Stimulated activated CD4-positive, alpha-beta T cell treated with anti-CD3 and anti-CD28 coated beads, Interleukin-12 subunit alpha, Interleukin-12 subunit beta, amount 100 ng/mL, for 24 hours (primary cell): ENCODE data around the gene SCNN1B.

Source experiments
- DNase-seq, 2 experiments: peaks; one replicate each; pipeline ENCODE4 v3.0.0-alpha.2; 2020; ENCODE audit warnings: low read depth in 2 of 2

Gene SCNN1B

DNA sequence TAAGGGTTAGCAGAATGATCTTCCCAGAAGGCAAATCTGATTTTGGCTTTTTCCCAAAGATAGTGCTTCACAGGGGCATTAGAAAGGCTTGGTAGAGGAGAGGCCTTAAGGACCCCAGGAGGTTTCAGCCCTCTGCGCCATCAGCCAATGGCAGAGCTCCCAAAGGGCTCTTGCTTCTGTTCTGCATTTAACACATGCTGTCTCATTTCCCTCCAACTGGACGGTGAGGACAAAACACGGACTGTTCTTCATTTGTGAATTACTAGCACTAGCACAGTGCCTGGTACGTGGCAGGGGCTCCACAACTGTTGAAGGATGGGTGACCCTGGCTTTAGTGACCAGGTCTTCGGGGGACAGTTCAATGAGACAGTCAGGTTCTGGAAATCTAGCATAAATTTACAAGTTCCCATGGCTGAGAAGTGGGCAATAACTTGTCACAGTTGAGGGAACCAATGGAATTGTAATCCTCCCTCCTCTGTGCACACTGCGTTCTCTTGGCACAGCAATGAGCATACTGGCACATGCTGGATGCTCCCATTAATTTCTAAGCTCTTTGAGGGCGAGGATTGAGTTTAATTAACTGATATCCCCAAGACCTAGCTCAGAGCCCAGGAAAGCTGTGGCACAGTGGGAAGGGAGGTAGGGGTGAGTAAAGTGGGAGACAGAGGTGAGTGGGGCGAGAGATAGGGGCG, 105.5 kb downstream of the SCNN1B start:
- no peak for DNase-seq

DNA sequence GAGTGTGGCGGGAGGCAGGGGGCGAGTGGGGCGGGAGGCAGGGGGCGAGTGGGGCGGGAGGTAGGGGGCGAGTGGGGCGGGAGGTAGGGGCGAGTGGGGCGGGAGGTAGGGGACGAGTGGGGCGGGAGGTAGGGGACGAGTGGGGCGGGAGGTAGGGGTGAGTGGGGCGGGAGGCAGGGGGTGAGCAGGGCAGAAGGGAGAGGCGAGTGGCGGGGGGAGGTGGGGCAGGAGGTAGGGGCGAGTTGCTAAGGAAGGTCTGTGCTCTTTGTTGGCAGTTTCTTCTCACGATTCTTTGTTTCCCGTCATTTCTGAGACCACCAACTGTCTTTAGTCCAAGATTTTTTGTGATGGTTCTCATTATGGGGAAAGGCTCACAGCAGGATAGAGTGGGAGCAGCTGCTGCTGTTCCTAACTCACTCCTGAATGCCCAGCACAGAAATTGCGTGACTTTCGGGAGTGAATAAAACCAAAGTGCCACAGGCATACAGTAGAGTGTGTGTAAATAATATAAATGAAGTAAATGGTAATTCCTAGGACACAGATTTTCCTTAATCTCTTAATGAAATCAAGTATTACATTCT, 106.2 kb downstream of the SCNN1B start:
- DNase-seq, result no peak

GRCh38 chr16:23408823-23409298, 106.8 kb downstream of the SCNN1B start:
- no peak for DNase-seq

GRCh38 chr16:23409522-23409921, 107.4 kb downstream of the SCNN1B start:
- DNase-seq, result no peak

- no peak for DNase-seq
These were observed 108.1 kb downstream of the SCNN1B start for GRCh38 chr16:23410176-23410575.

DNA sequence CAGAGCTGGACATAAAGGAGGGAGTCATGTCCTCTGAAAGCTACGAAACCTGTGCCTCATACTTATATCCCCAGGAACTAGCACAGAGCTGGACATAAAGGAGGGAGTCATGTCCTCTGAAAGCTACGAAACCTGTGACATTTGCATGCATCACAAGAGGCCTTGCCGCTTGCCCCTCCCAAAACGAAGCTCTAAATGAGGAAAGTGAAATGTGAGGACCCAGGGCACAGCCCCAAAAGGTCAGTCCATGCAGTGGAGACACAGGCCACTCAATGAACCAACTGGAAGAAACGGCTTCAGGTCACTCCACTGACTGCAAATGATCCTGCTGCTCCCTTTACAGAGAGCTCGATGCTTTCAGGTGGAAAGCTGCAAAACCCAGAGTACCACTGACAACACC, 112.6 kb downstream of the SCNN1B start:
- no peak for DNase-seq

DNA sequence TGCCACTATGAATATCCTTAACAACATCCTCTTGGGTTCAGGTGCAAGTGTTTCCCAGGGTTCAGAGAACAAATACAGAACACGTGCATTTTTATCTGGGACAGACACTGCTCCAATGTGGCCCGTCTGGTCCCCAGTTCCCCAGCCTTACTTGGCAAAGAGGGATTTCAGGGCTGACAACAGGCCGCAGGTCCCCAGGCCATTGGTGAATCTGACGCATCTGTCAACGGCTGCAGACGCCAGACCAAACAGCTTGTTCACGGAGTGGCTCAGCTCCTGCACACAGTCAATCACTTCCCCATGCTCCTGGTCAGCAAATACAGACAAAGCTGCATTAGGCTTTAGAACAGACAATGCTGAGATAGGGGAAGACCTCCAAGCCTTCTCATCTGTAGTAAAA, 114.7 kb downstream of the SCNN1B start:
- DNase-seq, result no peak

DNA sequence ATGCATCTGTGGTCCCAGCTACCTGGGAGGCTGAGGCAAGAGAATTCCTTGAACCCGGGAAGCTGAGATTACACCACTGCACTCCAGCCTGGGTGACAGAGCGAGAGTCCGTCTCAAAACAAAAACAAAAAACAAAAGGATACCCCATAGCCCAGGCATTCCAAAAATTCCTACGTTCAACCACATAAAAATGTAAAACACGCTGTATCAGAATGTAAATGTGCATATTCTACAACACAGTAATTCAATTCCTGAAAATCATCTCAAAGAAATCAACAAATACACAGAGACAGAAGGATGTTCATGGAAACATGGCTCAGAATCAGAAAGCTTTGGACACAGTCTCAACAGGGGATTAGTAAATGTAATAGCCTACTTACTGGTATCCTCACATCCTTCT, 117.9 kb downstream of the SCNN1B start:
- DNase-seq, result no peak

DNA sequence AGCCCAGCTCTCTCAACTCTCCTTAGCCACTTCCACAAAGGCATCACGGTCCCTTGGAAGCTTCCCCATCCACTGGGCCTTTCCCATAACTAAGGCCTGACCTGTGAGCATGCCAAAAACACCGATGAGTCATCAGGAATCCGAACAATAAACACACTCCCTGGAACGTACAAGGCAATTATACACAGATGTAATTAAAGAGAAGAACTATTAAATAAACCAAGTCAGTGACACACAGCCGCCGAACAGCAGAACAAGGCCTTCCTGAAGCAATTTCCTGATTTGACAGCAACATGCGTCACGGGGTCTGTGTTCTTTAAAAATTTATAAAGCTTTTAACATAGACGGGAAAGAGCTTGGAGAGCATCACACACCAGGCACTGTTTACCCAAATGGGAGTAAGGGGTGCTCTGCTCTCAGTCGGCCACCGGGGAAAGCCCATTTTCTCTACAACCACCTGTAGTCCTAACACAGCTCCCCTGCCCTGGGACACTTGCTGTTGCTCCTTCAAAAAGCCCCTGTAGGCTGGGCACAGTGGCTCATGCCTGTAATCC, 121.5 kb downstream of the SCNN1B start:
- no peak for DNase-seq

- DNase-seq, result no peak
These were observed 122.3 kb downstream of the SCNN1B start for GRCh38 chr16:23424292-23424958.

DNA sequence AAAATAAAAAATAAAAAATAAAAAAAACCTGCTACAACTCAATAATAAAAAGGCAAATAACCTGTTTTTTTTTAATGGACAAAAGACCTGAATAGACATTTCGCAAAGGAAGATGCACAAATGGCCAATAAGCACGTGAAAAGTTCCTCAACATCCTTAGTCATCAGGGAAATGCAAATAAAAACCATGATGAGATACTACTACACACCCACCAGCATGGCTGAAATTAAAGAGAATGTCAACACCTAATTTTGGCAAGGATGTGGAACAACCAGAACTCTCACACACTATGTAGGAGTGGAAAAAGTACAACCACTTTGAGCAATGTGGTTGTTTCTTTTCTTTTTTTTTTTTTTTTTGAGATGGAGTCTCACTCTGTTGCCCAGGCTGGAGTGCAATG, 126.2 kb downstream of the SCNN1B start:
- DNase-seq, result no peak
